GM12892 (cell line): Measurements from ENCODE around the gene SLC35D3. TPM values are rescaled to one million over a fixed set of nuclear protein-coding genes. Genes with fewer than 3 reads are reported as not detected.
"Not testable (repeated sequence)": the region's sequence is repeated elsewhere in the genome, so short reads cannot be mapped to it uniquely, and the experiment has no call there.

ENCODE experiments used
- DNase-seq: peaks from one replicate; pipeline ENCODE4 v3.0.0; 2011; ENCODE audit not compliant: insufficient read length
- FAIRE-seq: peaks from 2 replicates; lab custom pipeline; 2011; peaks lifted over from hg19 to GRCh38; lab: Jason Lieb, UNC
- POLR2A ChIP-seq: IDR thresholded peaks from 2 replicates; pipeline ENCODE4 v1.6.1; 2011; ENCODE audit warnings: low read depth, low read length, control low read depth
- POLR2AphosphoS5 ChIP-seq: IDR thresholded peaks from 2 replicates; pipeline ENCODE4 v1.6.1; 2011; ENCODE audit warnings: low read depth, low read length, control low read depth
- TAF1 ChIP-seq: IDR thresholded peaks from 2 replicates; pipeline ENCODE4 v1.6.1; 2011; ENCODE audit warnings: low read depth, mild to moderate bottlenecking, control low read depth, low read length, borderline replicate concordance
- polyA plus RNA-seq: library from polyadenylated mRNA; unstranded; fragments of >200 nt; gene quantifications from one replicate; pipeline ENCODE4 v1.2.1, GENCODE V29; 2012; ENCODE audit warnings: missing spikeins, inconsistent platforms; ENCODE audit not compliant: missing spikeins

SLC35D3 gene
- not detected for polyA plus RNA-seq

- DNase-seq (peak; percentile 42), FAIRE-seq (peak; percentile 69)
- TF ChIP-seq TAF1: no peak
- no peak for TF ChIP-seq POLR2AphosphoS5
- no peak for TF ChIP-seq POLR2A
These were observed at the start of gene SLC35D3 for GRCh38 chr6:136921936-136922684. Gene SLC35D3 (plus strand): TSS chr6:136922301. CDS start chr6:136922429, 128 bp downstream.

DNA sequence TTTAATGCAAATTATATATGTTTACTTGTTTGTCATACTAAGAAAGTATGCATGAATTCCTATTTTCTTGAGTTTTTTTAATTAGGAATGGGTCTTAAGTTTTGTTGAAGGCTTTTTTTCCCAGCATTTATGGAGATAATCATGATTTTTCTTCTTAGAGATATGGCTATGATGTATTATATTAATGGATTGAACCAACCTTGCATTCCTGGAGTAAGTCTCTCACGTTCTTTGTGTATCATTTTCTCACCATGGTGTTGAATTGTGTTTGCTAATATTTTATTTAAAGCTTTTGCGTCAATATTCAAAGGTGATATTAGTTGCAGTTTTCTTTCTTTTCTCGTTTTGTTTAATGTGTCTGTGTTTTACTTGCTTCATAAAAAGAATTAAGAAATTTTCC is 48.4 kb upstream of the SLC35D3 start:
- no peak for FAIRE-seq
- TF ChIP-seq TAF1 (no peak), POLR2AphosphoS5 (no peak), POLR2A (no peak)

DNA sequence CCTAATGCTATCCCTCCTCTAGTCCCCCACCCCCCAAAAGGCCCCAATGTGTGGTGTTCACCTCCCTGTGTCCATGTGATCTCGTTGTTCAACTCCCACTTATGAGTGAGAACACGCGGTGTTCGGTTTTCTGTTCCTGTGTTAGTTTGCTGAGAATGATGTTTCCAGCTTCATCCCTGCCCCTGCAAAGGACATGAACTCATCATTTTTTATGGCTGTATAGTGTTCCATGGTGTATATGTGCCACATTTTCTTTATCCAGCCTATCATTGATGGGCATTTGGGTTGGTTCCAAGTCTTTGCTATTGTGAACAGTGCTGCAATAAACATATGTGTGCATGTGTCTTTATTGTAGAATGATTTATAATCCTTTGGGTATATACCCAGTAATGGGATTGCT is 45.6 kb upstream of the SLC35D3 start:
- not testable (repeated sequence) for DNase-seq, FAIRE-seq

More for the DNA sequence above, 48.4 kb upstream of the SLC35D3 start:
- DNase-seq: no peak

DNA sequence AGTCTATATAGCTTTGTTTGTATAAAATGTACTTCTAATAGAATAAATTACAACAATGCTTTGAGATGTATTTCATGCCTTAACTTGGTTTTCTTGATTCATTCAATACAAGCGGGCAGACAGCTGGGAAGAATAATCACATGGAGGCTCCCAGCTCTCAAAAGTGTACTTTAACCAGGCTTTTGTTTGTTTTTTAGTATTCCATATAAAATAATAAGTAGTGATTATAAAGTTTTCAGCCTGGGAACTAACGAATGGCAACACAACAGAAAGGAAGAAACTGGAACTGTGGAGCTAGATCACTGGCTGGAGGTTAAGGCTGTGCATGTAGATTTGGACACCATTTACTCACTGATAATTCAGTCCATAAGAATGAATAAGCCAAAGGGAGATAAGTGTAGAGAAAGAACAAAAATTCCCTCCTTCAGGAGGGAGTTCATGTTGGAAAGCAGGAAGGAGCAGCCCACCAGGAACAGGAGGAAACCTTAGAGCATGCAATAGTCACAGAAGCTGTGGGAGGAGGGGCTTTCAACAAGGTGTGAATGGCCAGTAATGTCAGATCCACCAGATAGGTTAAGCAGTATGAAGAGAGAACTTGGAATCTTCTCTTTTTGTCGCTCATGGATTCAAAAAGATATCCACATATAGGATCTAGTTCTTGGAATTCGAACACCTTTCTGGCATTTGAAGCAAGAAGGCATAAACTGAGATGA is 41.2 kb upstream of the SLC35D3 start:
- FAIRE-seq: no peak
- no peak for DNase-seq
- no peak for TF ChIP-seq POLR2A
- TF ChIP-seq TAF1: no peak
- no peak for TF ChIP-seq POLR2AphosphoS5

- no peak for FAIRE-seq
- TF ChIP-seq TAF1: no peak
- no peak for TF ChIP-seq POLR2AphosphoS5
- TF ChIP-seq POLR2A: no peak
- no peak for DNase-seq
These were observed 36.0 kb upstream of the SLC35D3 start for GRCh38 chr6:136886091-136886490.

GRCh38 chr6:136887953-136888352 is 34.1 kb upstream of the SLC35D3 start:
- no peak for DNase-seq
- FAIRE-seq: no peak

DNA sequence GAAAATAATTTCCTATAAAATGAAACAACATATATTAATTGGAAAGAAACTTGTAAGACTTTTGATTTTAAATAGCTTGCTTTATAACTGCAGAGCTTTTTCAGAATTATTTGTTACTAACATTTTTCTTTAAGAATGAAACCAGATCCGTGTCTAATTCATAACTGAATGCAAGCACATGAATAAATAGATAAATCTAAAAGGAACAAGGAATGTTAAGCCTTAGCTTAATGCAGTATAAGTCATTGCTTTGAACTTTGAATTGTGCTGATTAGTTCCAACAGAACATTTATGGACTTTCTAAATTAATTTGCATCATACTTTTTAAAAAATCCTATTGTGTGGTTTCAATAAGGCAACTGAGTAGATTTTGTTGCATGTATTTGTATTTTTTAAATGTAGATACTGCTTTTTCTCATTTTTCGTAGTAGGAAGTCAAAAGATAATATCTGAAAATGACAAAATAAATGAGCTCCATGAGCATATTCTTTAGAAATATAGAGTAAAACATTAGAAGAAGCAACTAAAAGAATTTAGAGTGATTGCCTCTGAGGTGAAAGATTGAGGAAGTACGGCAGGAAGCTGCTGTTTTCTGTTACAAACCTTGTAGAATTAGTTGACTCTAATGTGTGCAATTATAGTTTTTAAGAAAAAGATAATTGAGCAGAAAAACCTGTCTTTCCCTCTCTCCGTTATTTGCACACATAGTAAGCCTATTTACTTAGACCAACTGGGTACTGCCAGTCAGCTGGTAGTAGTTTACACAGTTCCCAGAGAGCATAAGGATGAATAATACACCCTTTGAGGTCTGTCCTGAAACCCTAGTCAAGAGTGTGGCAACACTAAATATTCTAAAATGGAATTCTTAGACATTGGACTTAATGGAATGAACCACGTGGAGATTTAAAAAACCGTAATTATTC is 32.6 kb upstream of the SLC35D3 start:
- no peak for FAIRE-seq
- DNase-seq: no peak
- TF ChIP-seq TAF1 (no peak), POLR2AphosphoS5 (no peak), POLR2A (no peak)

More at GRCh38 chr6:136887953-136888352, 34.1 kb upstream of the SLC35D3 start:
- no peak for TF ChIP-seq TAF1
- TF ChIP-seq POLR2AphosphoS5: no peak
- TF ChIP-seq POLR2A: no peak

DNA sequence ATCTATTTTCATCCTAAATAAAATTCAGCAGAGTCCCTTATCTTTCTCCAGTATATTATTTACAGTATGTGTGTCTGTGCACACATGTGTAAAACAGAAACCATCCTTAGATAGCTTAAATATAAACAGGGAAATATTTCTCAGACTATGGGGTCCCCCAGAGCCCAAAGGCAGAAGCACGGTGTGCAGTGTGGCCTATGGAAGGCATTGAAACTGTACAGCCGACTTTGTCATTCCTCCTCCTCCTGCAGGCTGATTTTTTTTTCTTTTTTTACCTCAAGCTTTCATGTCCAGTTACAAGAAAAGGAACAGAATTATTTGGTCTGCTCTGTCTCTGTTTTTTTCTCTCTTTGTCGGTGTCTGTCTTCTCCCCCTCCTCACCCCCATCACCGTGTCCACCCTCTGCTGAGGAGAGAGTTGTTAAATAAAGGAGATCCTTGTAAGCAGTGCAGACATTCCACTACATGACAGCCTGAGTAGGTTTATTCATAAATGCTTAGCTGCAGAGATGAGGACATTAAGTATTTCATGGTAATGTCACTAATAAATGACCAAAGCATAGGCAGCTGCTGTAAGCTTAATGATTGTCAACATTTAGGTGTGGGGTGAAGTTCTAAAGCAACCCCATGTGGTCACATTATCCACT is 31.8 kb upstream of the SLC35D3 start:
- no peak for TF ChIP-seq TAF1
- FAIRE-seq: no peak
- DNase-seq: no peak

DNA sequence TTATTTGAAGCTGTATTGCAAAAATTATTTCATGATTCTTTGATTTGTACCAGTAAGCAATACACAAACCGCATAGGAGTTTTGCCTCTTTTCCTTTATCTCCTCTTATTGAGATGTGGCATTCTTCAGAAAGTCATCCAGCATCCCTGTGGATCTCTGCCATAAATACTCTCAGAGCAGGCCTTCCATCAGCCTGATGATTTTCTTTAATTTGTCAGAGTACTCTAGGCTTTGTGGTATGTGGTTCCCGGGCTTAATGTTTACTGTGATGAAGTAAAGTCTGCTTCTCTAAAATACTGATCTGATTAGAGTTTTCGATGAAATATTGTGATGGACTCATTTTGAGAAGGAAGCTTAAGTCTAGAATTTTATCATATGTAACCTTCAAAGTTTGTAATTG is 31.1 kb upstream of the SLC35D3 start:
- no peak for FAIRE-seq
- DNase-seq: no peak
- no peak for TF ChIP-seq TAF1
- TF ChIP-seq POLR2AphosphoS5: no peak
- no peak for TF ChIP-seq POLR2A

DNA sequence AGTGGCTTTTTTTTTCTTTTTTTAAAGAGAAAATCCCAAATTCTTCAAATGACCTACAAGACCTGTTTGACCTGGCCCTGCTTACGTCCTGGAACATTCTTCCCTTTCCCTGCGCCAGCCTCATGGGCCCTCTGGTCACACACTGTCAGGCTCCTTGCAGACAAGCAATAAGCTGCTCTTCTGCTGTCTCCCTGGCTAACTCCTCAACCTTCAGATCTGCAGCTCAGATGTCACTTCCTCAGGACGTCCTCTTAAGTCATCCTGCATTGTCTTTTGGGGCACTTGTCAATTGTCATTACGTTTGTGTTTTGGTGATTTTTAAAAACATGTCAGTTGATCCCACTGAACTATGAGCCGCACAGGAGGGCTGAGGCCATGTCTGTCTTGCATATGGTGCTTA is 28.9 kb upstream of the SLC35D3 start:
- TF ChIP-seq POLR2A: no peak
- no peak for TF ChIP-seq POLR2AphosphoS5
- TF ChIP-seq TAF1: no peak
- FAIRE-seq: peak; percentile 68
- DNase-seq: no peak

DNA sequence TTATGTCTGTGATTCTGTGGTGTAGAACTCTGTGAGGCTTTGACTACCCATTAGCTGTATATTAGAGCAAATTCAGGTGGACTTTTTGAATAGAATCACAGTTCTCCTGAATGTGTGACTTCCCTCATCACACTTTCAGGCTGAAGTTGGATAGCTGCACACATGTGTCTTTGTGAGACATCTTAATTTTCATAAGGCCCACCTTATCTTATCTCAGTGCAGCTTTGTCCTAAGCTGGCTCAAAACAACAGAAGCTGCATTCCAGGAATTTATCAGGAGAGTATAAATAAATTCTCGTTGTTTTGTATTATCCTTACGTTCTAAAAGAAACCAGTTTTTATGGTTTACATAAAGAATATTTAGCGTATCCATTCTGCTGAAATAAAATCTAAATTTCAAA is 26.2 kb upstream of the SLC35D3 start:
- DNase-seq (no peak), FAIRE-seq (no peak)
- no peak for TF ChIP-seq POLR2A
- no peak for TF ChIP-seq TAF1

- DNase-seq (no peak), FAIRE-seq (no peak)
- TF ChIP-seq TAF1: no peak
- no peak for TF ChIP-seq POLR2AphosphoS5
These were observed 25.0 kb upstream of the SLC35D3 start for GRCh38 chr6:136897071-136897470.
